ENCODE measurements around the gene PDZRN4.

The PDZRN4 gene

DNA sequence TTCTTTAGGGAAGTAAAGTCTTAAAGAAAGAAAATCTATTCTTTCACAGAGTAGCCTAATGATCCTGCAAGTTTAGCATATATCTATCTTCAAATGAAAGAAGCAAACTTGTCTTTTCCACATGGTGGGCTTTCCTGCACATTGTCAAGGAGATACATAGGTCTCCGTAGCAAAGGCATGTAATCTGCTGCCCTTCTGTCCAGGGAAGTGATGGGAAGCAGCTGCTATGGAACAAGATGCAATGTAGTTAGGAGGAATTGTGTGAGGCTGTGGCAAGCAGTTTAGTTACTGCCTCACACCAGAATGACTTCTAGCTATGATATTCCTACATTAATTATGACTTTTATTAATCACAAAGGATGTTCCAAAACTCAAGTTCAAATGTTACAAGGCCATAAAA, 174.4 kb downstream of the PDZRN4 start:
- DNase-seq (ENCODE audit: low read depth, low spot score) = no peak

- DNase-seq (ENCODE audit: low read depth, low spot score) = no peak
These were observed 174.8 kb downstream of the PDZRN4 start for GRCh38 chr12:41362931-41363330.

DNA sequence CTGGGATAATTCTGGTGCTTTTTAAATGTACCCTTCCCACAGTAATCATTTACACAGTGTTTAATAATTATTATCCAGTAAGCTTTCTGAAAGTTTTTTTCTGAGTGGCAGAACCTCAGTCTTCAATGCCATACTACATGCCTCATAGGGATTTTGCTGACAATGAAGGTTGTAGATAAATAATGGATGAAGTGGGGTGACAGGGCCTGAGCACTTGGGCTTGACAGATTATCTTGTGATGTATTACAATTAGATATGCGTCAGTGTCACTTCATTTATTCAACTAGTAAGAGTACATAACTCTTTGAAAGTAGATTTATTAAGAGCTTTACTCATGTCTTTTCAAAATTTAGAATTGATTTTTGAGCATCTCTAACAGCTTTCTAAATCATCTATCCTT, 176.1 kb downstream of the PDZRN4 start:
- DNase-seq (ENCODE audit: low read depth, low spot score) = no peak

- DNase-seq (ENCODE audit: low read depth, low spot score) = peak; percentile 1
These were observed 177.6 kb downstream of the PDZRN4 start for GRCh38 chr12:41365653-41366171.

DNA sequence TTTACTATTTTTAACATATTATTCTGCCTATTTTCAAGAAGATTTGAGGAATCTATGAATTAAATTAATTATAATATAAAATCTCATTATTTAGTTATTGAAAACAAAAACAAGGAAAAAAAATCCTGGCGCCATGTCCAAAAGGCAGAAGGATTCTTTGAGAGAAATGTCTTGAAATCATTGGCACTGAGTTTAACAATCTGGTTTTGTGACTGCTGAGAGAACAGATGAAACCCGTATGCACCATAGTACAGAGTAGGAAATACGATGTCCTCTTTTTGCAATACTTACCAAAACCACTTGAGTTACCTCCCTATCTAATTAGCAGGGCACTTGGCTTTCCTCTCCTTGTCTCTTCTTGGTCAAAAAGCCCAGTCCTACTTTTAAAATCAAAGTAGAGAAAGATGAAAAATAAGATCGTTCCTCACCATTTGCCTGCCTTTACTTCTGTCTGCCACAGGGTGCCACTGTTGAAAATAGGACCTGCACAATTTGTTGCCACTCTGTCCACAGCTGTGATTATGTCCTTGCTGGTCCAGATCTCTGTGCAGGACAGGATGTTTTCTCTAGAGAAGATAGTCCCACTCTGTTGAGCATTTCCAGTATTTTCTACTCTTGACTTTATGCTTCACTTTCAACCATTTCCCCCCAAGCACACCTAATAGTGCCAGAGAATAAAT, 179.7 kb downstream of the PDZRN4 start:
- peak; percentile 2 for DNase-seq (ENCODE audit: low read depth, low spot score)

- no peak for DNase-seq (ENCODE audit: low read depth, low spot score)
These were observed 192.8 kb downstream of the PDZRN4 start for GRCh38 chr12:41380878-41381277.

DNA sequence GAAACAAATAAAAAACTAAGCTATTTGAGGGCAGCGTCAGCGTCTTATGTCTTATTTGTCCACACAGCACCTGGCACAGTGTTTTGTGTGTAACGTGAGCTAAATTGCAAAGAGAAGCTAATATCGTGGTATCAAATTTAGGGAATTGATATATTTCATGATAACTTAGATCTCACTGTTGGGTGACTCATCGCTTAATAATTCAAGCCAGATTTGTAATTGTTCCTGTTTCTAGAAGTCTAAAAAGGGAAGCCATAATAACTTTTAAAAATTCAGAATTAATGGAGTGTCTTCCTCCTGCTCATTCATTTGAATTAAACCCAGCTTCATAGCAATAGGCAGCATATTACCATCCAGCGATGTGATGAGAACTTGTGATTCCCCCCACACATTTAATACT, 214.7 kb downstream of the PDZRN4 start:
- DNase-seq (ENCODE audit: low read depth, low spot score) = no peak

DNA sequence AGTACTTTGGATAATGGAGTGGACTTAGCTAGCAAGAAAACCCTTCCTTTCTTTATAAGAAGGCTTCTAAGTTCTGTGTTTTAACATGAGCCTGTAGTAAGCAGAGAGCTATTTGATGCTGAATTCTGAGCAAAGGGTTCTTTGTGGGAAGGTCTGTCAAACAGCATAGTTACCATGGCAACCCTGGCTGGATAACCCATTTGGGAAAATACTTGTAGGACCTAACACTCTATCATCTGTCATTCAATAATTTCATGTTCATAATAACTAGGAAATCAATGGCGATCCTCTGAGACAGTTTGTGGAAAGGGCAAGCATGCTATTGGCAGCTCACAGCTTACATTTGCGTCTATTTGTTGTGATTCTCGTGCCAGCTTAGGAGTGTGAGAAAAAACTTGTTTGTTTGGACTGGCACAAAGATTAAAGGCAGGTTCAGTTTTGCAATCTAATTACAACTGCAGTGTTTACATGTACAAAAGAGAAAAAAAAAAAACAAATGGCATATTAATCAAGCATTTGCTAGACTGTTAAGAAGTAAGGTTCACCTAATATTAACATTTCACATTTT, 219.2 kb downstream of the PDZRN4 start:
- no peak for DNase-seq (ENCODE audit: low read depth, low spot score)

DNA sequence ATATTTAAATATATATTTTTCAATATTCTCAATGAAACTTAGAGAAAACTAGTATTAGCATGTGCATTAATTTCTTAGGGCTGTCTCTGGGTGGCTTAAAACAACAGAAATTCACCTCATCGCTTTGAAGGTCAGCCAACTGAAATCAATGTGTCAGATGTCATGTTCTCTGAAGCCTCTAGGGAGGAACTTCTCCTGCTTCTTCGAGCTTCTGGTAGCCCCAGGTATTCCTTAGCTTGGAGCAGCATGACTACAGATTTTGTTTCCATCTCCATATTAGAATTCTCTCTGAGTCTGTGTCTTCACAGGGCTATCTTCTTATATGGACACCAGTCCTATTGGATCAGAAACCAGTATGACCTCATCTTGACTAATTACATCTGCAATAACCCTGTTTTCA, 221.5 kb downstream of the PDZRN4 start:
- no peak for DNase-seq (ENCODE audit: low read depth, low spot score)

- peak; percentile 44 for DNase-seq (ENCODE audit: low read depth, low spot score)
These were observed 230.5 kb downstream of the PDZRN4 start for GRCh38 chr12:41418586-41418985.

DNA sequence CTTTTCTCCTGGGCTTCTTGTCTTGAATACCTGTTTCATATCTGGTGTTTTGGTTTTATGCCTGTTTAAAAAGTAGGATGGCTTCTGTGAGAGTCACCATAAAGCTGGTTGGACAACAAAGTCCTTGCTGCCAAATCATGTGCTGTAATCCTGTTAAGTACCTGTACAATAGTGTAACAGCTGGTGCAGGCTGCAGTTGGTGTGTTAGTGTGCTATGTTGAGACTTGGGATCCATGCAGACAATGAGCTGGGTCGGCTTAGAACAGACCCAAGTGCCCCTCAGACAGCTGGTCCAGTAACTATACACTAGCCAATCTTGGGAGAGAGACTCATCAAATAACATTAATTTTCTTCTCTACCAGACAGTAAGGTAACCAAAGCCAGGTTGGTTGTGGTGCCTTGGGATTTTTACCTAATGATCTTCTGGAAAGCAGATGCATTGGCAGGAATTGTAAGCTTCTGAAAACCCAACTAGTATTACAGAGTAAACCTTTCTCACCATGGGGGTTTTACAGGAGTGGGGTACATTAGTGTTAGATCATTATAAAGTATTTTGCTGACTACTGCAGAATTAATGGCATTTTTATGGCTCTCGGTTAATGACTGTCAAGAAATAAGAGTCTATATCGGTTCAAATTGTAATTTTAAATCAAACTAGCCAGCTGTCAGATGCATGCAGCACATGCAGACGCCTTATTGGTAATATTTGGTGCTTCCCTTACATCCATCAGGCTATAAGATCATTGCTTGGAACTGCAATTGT, 231.2 kb downstream of the PDZRN4 start:
- peak; percentile 5 for DNase-seq (ENCODE audit: low read depth, low spot score)

- no peak for DNase-seq (ENCODE audit: low read depth, low spot score)
These were observed 236.5 kb downstream of the PDZRN4 start for GRCh38 chr12:41424651-41425050.

- DNase-seq (ENCODE audit: low read depth, low spot score) = no peak
These were observed 245.3 kb downstream of the PDZRN4 start for GRCh38 chr12:41433460-41433859.

- no peak for DNase-seq (ENCODE audit: low read depth, low spot score)
These were observed 248.0 kb downstream of the PDZRN4 start for GRCh38 chr12:41436076-41436475.

- DNase-seq (ENCODE audit: low read depth, low spot score) = no peak
These were observed 249.4 kb downstream of the PDZRN4 start for GRCh38 chr12:41437563-41437962.

GRCh38 chr12:41438854-41439541, 250.9 kb downstream of the PDZRN4 start:
- DNase-seq (ENCODE audit: low read depth, low spot score) = no peak

- DNase-seq (ENCODE audit: low read depth, low spot score) = no peak
These were observed 251.7 kb downstream of the PDZRN4 start for GRCh38 chr12:41439801-41440200.

- no peak for DNase-seq (ENCODE audit: low read depth, low spot score)
These were observed 253.1 kb downstream of the PDZRN4 start for GRCh38 chr12:41441180-41441579.

GRCh38 chr12:41442896-41443295, 254.8 kb downstream of the PDZRN4 start:
- DNase-seq (ENCODE audit: low read depth, low spot score) = no peak

- no peak for DNase-seq (ENCODE audit: low read depth, low spot score)
These were observed 255.6 kb downstream of the PDZRN4 start for GRCh38 chr12:41443690-41444089.

GRCh38 chr12:41452838-41453407, 264.8 kb downstream of the PDZRN4 start:
- DNase-seq (ENCODE audit: low read depth, low spot score) = peak; percentile 16

DNA sequence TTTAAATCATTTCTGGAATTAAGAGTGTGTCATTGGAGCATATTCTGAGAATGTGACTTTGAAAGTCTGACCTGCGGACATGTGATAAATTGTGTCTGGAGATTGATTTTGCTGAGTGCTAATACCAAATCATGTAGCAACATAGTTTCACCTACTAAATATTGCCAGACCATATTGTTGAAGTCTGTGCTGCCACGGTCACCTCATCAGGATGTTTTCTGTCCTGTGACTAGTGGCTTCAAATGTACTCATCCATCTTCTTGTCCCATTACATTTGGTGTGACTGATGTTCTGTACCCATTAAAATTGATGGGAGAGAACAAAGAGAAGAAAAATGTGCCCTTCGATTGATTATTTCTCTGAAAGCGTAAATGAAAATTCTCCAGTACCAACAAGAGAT, 265.3 kb downstream of the PDZRN4 start:
- DNase-seq (ENCODE audit: low read depth, low spot score) = no peak

All from ELF-1 (cell line).